Activated CD4-positive, alpha-beta T cell treated with anti-CD3 and anti-CD28 coated beads, Interleukin-2, Interleukin-4, amounts not matched to agents 100 ng/mL and 50 ng/mL, durations not matched to agents 16 hours and 8 hours (primary cell): ENCODE results near the gene TSPYL6.
"Not testable (repeated sequence)": the region's sequence is repeated elsewhere in the genome, so short reads cannot be mapped to it uniquely, and the experiment has no call there.

Experiments used
- DNase-seq: peaks from one replicate; pipeline ENCODE4 v3.0.0-alpha.2; 2020; ENCODE audit warnings: low spot score

The TSPYL6 gene

DNA sequence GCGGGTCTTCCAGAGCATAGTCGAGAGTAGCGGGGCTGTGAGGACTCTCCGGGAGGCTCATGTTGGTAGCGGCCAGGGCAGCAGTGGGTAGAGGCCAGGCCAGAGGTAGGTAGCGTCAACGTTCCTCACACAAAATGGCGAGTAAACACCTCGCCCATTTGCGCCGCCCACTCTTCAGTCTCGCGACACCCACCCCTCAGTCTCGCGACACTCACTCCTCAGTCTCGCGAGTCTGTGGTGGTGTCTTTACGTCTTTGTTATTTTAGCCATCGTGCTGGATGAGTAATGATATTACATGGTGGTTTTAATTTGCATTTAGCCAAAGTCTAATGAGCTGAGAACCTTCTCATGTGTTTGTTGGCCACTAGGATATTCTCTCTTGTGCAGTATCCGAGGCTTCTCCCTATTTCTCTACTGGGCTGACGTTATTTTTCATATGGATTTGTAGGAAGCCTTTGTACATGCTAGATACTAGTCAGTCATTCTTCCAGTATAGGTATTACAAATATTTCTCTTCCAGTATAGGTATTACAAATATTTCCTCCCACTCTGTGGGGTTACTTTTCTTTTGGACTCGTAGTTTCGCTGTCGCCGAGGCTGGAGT, at the start of gene TSPYL6:
Gene TSPYL6 (minus strand): TSS at position 139 of the 604 bp plus-strand sequence. CDS start 78 bp downstream, at position 61.
- no peak for DNase-seq

DNA sequence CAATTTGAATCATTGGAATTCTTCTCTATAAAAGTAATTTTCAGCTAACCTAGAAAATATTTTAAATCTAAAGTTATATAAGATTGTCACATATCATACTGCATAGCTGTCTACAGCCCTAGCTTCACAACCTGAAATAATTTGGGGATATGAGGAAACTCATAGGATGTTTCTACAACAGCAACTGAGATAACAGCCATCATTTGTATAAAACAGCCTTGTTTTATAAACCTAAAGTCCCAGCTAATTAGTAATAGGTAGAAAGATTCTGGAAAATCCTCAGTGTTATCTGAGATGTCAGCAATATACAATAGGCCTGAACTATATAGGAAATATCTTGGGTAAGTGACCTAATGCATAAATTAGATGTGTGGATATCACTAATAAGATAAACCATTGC, 47.6 kb upstream of the TSPYL6 start:
- no peak for DNase-seq

- no peak for DNase-seq
Observed at GRCh38 chr2:54298514-54298913, 42.5 kb upstream of the TSPYL6 start.

- no peak for DNase-seq
Observed at GRCh38 chr2:54295911-54296310, 39.9 kb upstream of the TSPYL6 start.

- not testable (repeated sequence) for DNase-seq
Observed at GRCh38 chr2:54294665-54295064, 38.6 kb upstream of the TSPYL6 start.

GRCh38 chr2:54290356-54291025, 34.5 kb upstream of the TSPYL6 start:
- DNase-seq, result no peak

GRCh38 chr2:54289917-54290316, 33.9 kb upstream of the TSPYL6 start:
- no peak for DNase-seq

DNA sequence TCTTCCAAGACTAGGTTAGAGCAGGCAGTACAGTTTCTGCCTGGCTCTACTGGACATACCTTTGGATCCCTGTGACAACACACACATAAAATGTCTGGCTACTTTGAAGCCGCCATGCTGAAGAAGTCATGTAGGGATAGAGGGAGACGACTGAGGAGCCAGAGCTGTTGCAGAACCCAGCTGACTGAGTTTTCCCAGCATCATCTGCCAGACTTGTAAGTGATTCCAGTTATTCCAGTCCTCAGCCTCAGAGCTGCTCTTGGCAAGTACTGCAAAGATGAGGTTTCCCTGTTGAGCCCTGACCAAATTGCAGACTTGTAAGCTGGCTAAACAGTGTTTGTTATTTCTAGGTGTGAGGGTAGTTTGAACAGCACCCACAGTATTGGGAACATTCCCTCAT, 31.5 kb upstream of the TSPYL6 start:
- DNase-seq, result no peak

GRCh38 chr2:54285451-54285850, 29.4 kb upstream of the TSPYL6 start:
- DNase-seq, result no peak

- DNase-seq, result no peak
Observed at GRCh38 chr2:54284826-54285225, 28.8 kb upstream of the TSPYL6 start.

DNA sequence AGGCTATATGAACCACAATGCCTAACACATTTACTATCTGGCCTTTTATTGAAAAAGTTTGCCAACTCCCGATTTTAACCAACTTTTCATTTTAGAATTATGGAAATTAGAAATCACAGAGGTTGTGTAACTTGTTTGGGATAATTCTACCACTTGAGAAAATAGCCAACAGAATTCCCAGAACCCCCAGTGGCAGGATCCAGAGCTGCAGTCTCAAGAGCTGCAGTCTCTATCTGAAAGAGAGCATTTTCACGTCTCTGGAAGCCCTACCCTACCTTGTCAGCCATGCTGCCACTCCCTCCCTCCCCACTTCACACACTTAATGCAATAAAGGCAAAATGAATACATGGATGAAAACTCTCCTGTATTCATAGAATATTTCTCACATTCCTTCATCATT, 23.4 kb upstream of the TSPYL6 start:
- no peak for DNase-seq

DNA sequence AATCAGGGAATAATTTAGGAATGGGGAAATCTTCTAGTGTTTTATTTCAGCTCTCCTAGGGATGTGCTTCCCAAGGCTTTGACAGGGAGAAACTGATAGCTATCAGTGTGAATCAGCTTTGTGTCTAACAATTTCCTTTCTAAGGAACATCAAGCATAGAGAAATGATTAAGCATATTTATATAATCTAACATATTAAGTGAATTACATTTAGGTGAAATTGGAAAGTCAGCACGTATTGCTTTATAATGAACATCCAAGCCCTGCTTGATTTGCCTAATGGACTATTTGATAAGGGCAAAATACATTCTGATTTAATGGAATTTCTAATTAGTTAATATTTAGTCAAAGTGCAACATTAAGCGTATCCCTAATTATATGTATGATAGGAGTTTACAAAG, 19.5 kb upstream of the TSPYL6 start:
- no peak for DNase-seq

DNA sequence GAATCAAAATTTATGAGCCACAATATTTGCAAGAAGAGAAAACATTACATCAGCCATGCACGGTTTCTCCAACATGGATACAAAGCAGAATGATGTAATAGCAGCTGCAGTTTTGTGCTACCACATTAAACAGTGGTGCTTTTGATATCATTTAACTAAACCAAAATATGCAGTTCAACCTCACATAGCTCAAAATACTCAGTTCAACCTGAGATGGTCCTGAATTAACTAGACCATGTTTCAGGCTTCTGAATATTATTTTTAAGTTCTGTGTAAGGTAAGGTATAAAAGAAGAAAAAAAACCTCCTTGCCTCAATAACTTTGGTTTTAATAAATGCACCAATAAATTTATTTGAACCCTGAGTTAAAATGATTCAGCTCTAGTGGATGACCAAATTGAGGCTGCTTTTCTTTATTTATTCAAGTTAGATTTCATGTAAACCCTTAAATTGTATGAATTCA, 18.8 kb upstream of the TSPYL6 start:
- peak; percentile 3 for DNase-seq

GRCh38 chr2:54271843-54272627, 16.0 kb upstream of the TSPYL6 start:
- no peak for DNase-seq

GRCh38 chr2:54271189-54271588, 15.2 kb upstream of the TSPYL6 start:
- no peak for DNase-seq

GRCh38 chr2:54267577-54267976, 11.5 kb upstream of the TSPYL6 start:
- no peak for DNase-seq

DNA sequence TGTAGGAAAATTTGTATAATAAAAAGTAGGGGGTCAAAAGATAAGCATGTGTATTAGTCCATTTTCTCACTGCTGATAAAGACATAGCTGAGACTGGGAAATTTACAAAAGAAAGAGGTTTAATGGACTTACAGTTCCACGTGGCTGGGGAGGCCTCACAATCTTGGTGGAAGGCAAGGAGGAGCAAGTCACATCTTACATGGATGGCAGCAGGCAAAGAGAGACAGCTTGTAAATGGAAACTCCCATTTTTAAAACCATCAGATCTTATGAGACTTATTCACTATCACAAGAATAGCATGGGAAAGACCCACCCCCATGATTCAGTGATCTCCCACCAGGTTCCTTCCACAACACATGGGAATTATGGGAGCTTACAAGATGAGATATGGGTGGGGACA, 9.1 kb upstream of the TSPYL6 start:
- not testable (repeated sequence) for DNase-seq

DNA sequence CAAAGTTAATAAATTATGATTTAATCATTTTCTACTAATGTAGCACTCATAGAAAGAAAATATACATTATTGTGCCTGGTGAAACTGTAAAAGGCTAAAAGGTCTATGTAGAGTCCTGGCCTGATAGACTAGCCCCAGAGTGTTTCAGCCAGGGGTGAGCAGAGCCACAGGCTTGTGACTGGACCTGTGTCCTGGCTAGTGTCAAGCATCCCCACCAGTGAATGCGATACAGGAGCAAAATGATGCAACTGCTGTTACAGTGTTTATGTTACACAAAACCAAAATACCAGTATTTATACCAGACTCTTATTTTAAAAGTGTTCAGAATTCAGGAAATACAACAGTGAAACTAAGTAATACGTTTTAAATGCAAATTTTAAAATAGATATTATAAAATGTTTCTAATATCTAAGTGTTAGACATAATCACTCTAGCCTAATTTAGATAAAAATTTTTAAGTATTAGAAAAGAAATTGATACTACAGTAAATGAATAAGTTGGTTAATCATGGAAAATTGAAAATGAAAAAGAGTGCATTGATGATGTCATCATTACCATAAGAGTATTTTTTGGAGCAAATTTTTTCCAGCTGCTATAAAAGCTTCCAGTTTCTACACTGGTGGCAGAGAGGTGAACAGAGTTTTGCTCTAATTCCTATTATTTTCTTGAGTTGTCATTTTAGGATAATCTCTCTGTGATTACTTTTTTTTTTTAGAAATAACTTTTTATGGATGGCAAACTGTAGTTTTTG, 6.2 kb upstream of the TSPYL6 start:
- DNase-seq, result no peak

- no peak for DNase-seq
Observed at GRCh38 chr2:54261537-54261936, 5.5 kb upstream of the TSPYL6 start.

- no peak for DNase-seq
Observed at GRCh38 chr2:54260241-54260595, 4.2 kb upstream of the TSPYL6 start.

- DNase-seq, result no peak
Observed at GRCh38 chr2:54259413-54260240, 3.6 kb upstream of the TSPYL6 start.

DNA sequence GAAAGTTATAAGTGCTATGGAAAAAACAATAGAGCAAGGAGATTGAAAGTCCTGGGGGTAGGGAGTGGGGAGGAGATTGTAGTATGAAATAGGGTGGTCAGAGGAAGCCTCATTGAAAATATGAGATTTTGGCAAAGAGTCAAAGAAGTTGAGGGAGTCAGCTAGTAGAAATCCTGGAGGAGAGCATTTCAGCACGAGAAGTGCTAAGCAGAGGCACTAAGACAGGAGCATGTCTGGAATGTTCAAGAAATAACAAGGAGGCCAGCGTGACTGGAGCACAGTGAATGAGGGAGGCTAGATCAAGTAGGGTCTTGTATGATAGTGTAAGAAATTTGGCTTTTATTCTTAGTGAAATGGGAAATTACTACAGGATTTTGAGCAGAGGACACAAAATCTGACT, 2.1 kb upstream of the TSPYL6 start:
- no peak for DNase-seq
